Spleen (tissue), 11 donors: ENCODE results near the gene TMEM234. TPM values are rescaled to one million over a fixed set of nuclear protein-coding genes. Genes with fewer than 3 reads are reported as not detected.

ENCODE experiments used
- DNase-seq: peaks from one replicate; pipeline ENCODE4 v3.0.0-alpha.2; 2020
- H3K27ac ChIP-seq, 8 donors: fragments of 200-600 bp; sonication (generic) in 7 of 8; 1 replicate in 4 of 8; 2 replicates in 4 of 8; pipeline versions ENCODE4 v1.5.0 to v1.8.0; 2016 to 2021; ENCODE audit warnings: inconsistent platforms in 4 of 8, mild to moderate bottlenecking in 4 of 8, moderate library complexity in 1 of 8
- H3K27me3 ChIP-seq, 7 donors: fragments of 200-600 bp; sonication (generic) in 6 of 7; replicated peaks in 1 of 7; 1 replicate in 4 of 7; 2 replicates in 3 of 7; pipeline versions ENCODE4 v1.5.0 to v1.8.0; 2016 to 2021; ENCODE audit warnings: inconsistent platforms in 3 of 7, mild to moderate bottlenecking in 1 of 7
- H3K36me3 ChIP-seq, 6 donors: fragments of 200-600 bp; sonication (generic) in 5 of 6; 1 replicate in 4 of 6; 2 replicates in 2 of 6; pipeline versions ENCODE4 v1.5.0 to v1.8.0; 2016 to 2021; ENCODE audit warnings: inconsistent platforms in 2 of 6
- H3K4me1 ChIP-seq, 6 donors: fragments of 200-600 bp; sonication (generic) in 5 of 6; 1 replicate in 3 of 6; 2 replicates in 3 of 6; pipeline versions ENCODE4 v1.5.0 to v1.8.0; 2016 to 2021; ENCODE audit warnings: inconsistent platforms in 3 of 6
- H3K4me3 ChIP-seq, 8 donors: fragments of 200-600 bp; sonication (generic) in 7 of 8; 1 replicate in 4 of 8; 2 replicates in 4 of 8; pipeline versions ENCODE4 v1.5.0 to v1.8.0; 2016 to 2021; ENCODE audit warnings: inconsistent platforms in 4 of 8, mild to moderate bottlenecking in 4 of 8, moderate library complexity in 2 of 8
- H3K9me3 ChIP-seq, 8 donors: fragments of 200-600 bp; sonication (generic) in 7 of 8; 1 replicate in 4 of 8; 2 replicates in 4 of 8; pipeline versions ENCODE4 v1.5.0 to v1.8.0; 2016 to 2021; ENCODE audit warnings: inconsistent platforms in 4 of 8
- POLR2A ChIP-seq, 3 donors: fragments of 450-650 bp; IDR thresholded peaks; one replicate each; pipeline ENCODE4 v1.5.1; 2017; ENCODE audit warnings: antibody characterized with exemption in 3 of 3, mild to moderate bottlenecking in 1 of 3
- POLR2AphosphoS5 ChIP-seq, 3 donors: sonication (generic); formaldehyde crosslinking; IDR thresholded peaks; one replicate each; pipeline ENCODE4 v1.5.1; 2017; ENCODE audit warnings: antibody characterized with exemption in 3 of 3
- WGBS, 5 donors: extraction: QIAGEN DNeasy Blood & Tissue Kit in 3 of 5; methylation state at CpG; one replicate each; pipeline versions ENCODE4 v1.1.5 to v1.1.7; 2013 to 2018; 5-methylcytosine and 5-hydroxymethylcytosine counted together
- intact Hi-C: fragments of 100-400 bp; cut with DNase I; formaldehyde crosslinking; loops from one replicate; pipeline ENCODE4 v1.15.0; 2023; ENCODE audit warnings: low total_unique reads
- polyA plus RNA-seq, 3 donors: library from polyadenylated mRNA; stranded (reverse); fragments of 200-250 nt; gene quantifications; one replicate each; pipeline ENCODE4 v1.2.1, GENCODE V29; 2013
- total RNA-seq, 7 donors: library from RNA; depleted of rRNA in 3 of 7; stranded (reverse); fragments of >200 nt in 3 of 7; fragmentation: NEBNext Ultra II Directional in 4 of 7; extraction: Animal tissue kit (Norgen Biotek cat#: 25700) in 4 of 7; gene quantifications; one replicate each; pipeline versions ENCODE4 v1.1.0 to v1.2.1, GENCODE V29; 2016 to 2021
- TF ChIP-seq, protein P1 (sequence below), 11 experiments: fragments of 200-600 bp in 7 of 11; fragments of 450-650 bp in 4 of 11; sonication (generic) in 4 of 11; IDR thresholded peaks in 8 of 11; conservative IDR thresholded peaks in 3 of 11; 1 replicate in 7 of 11; 2 replicates in 4 of 11; pipeline versions ENCODE4 v1.4.0 to v1.8.0; 2016 to 2021; ENCODE audit warnings: antibody characterized with exemption in 11 of 11, inconsistent platforms in 4 of 11, mild to moderate bottlenecking in 1 of 11
- donor health status: healthy with polysubstance abuse.
- donor health status: DM: no; HTN: no; CAD: no; lungs with moderate emphysema.
- donor health status: DM: no; HTN: no; CAD: no.
- donor health status: Bipolar disorder and iron deficiency.
- donor health status: healthy.
- donor health status: DM: no; HTN: no; CAD: no.
- donor health status: DM: yes; HTN: yes; CAD: no.

The TMEM234 gene
- total and polyA plus RNA-seq, 10 donors = 7.7 to 30.2 (median 21.0) TPM

DNA sequence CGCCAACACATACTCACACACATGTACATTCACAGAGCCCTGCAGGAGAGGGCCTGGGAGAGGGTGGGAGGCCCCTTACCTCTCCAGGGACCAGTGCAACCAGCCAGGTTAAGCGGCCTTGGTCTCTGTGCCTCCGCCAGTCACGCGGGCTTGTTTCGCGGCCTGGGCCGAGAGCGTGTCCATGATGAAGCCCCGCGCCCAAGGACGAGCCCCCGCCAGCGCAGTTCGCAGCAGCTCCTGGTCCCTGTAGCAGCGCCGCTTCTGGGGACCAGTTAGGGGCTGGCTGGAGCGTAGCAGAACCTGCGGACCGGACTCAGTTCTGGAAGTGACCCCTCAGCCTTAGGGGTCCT lies 17.6 kb upstream of the TMEM234 start:
- Histone ChIP-seq H3K9me3 (no peaks in the 10 kb centered on the region), H3K4me1 (peaks cover 7 to 43% (median 34%) of the 10 kb centered on the region in 6 donors), H3K36me3 (peaks cover 0 to 3% (median 0%) of the 10 kb centered on the region in 6 donors), H3K4me3 (peak overlapping the region in 4 of 8 donors; percentile 58 to 86 (median 65)), H3K27me3 (peaks cover 0 to 22% (median 0%) of the 10 kb centered on the region in 7 donors), H3K27ac (peak overlapping the region in 6 of 8 donors; percentile 67 to 83 (median 76))
- intact Hi-C loops = no loop called here
- WGBS, 5 donors = 80 to 92% (median 86%) methylated on average over 1 to 20 of the region's 20 CpGs
- TF ChIP-seq, protein P1, sequence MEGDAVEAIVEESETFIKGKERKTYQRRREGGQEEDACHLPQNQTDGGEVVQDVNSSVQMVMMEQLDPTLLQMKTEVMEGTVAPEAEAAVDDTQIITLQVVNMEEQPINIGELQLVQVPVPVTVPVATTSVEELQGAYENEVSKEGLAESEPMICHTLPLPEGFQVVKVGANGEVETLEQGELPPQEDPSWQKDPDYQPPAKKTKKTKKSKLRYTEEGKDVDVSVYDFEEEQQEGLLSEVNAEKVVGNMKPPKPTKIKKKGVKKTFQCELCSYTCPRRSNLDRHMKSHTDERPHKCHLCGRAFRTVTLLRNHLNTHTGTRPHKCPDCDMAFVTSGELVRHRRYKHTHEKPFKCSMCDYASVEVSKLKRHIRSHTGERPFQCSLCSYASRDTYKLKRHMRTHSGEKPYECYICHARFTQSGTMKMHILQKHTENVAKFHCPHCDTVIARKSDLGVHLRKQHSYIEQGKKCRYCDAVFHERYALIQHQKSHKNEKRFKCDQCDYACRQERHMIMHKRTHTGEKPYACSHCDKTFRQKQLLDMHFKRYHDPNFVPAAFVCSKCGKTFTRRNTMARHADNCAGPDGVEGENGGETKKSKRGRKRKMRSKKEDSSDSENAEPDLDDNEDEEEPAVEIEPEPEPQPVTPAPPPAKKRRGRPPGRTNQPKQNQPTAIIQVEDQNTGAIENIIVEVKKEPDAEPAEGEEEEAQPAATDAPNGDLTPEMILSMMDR (IDR thresholded peaks at IDR 0.05 in 8 of 11, conservative IDR thresholded peaks at IDR 0.05 in 3 of 11) = no peak
- DNase-seq = no peak

GRCh38 chr1:32239337-32239736 lies 17.2 kb upstream of the TMEM234 start:
- Histone ChIP-seq H3K9me3 (no peaks in the 10 kb centered on the region), H3K4me1 (peaks cover 7 to 43% (median 34%) of the 10 kb centered on the region in 6 donors), H3K4me3 (no peak overlapping the region), H3K27me3 (peaks cover 0 to 22% (median 0%) of the 10 kb centered on the region in 7 donors), H3K27ac (peak overlapping the region in 1 of 8 donors; percentile 83), H3K36me3 (peaks cover 0 to 6% (median 2%) of the 10 kb centered on the region in 6 donors)
- TF ChIP-seq, protein P1 (IDR thresholded peaks at IDR 0.05 in 8 of 11, conservative IDR thresholded peaks at IDR 0.05 in 3 of 11) = no peak
- TF ChIP-seq POLR2A (IDR thresholded peaks at IDR 0.05) (no peak), POLR2AphosphoS5 (IDR thresholded peaks at IDR 0.05) (no peak)
- 81 to 93% (median 86%) methylated on average over 4 of the region's 4 CpGs for WGBS, 5 donors
- intact Hi-C loops = no loop called here
- no peak for DNase-seq

DNA sequence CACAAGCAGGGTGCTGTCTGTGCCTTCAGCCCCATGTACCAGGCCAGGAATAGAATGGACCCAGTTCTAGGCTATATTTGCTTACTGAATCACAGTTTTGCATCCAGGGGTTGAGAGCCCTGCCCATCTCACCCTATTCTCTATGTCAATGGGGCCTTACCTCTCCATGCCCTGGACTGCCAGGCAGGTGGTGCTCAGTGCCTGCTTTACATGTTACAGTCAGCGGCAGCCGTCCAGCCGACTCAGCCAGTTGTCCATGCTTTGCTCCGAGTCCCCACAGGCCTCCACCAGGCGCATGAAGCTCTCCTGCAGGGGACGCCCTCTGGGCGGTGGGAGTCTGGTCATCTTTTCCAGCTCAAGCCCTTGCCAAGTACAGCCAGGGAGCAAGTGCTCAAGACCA lies 12.6 kb upstream of the TMEM234 start:
- intact Hi-C loops = no loop called here
- no peak overlapping the region for H3K4me3 ChIP-seq
- no peaks in the 10 kb centered on the region for H3K9me3 ChIP-seq
- TF ChIP-seq, protein P1 (IDR thresholded peaks at IDR 0.05 in 8 of 11, conservative IDR thresholded peaks at IDR 0.05 in 3 of 11) = no peak
- TF ChIP-seq POLR2A (IDR thresholded peaks at IDR 0.05) = no peak
- TF ChIP-seq POLR2AphosphoS5 (IDR thresholded peaks at IDR 0.05) = no peak
- peak overlapping the region in 3 of 8 donors; percentile 38 to 62 (median 55) for H3K27ac ChIP-seq
- peaks cover 3 to 49% (median 30%) of the 10 kb centered on the region in 6 donors for H3K36me3 ChIP-seq
- H3K4me1 ChIP-seq = peaks cover 0 to 8% (median 3%) of the 10 kb centered on the region in 6 donors
- 85 to 93% (median 87%) methylated on average over 7 of the region's 7 CpGs for WGBS, 5 donors
- peaks cover 0 to 3% (median 0%) of the 10 kb centered on the region in 7 donors for H3K27me3 ChIP-seq
- no peak for DNase-seq

- Histone ChIP-seq H3K27me3 (no peaks in the 10 kb centered on the region), H3K27ac (no peak overlapping the region), H3K4me3 (no peak overlapping the region), H3K36me3 (peaks cover 3 to 70% (median 49%) of the 10 kb centered on the region in 6 donors), H3K9me3 (no peaks in the 10 kb centered on the region), H3K4me1 (peaks cover 0 to 5% (median 0%) of the 10 kb centered on the region in 6 donors)
- no peak for DNase-seq
- TF ChIP-seq POLR2A (IDR thresholded peaks at IDR 0.05) (no peak), POLR2AphosphoS5 (IDR thresholded peaks at IDR 0.05) (no peak)
- TF ChIP-seq, protein P1 (IDR thresholded peaks at IDR 0.05 in 8 of 11, conservative IDR thresholded peaks at IDR 0.05 in 3 of 11) = no peak
- intact Hi-C loops = no loop called here
- 92 to 97% (median 96%) methylated on average over 8 of the region's 8 CpGs for WGBS, 5 donors
Observed at GRCh38 chr1:32232558-32233304, 10.6 kb upstream of the TMEM234 start.
